AG08395 (cell line): Measurements from ENCODE around the gene RNF20.
"Not testable (repeated sequence)": the region's sequence is repeated elsewhere in the genome, so short reads cannot be mapped to it uniquely, and the experiment has no call there.

Experiments
- DNase-seq: peaks from one replicate; pipeline ENCODE4 v3.0.0; 2012; ENCODE audit warnings: mixed read lengths, low spot score

Gene RNF20

DNA sequence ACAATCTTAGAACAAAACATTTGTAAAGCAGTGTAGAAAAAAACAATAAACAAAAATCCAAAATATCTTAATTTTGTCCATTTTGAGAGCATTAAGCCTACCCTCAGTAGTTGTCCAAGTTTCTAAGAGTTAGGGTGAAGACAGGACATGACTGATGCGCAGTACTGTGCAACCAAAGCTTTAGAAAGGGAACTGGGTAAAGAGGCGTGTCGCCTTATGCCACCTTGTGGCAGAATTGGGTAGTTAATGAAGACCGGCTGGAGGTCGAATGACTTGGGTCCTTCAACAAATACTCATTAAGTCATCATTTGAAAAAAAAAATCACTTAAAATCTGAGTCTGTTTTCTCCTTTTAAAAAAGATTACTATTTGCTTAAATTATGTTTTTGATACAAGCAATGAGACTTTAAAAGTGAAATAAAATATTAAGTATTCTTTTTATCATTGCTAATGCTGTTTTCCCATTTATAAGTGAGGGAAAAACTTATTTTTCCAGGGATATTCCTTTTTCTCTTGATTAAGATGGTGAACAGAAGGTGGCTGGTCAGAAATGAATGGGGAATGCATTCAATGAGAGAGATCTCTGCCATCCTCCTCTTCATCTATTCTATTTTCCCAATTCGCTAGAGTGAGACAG, 3.5 kb upstream of the RNF20 start:
- peak; percentile 79 for DNase-seq

DNA sequence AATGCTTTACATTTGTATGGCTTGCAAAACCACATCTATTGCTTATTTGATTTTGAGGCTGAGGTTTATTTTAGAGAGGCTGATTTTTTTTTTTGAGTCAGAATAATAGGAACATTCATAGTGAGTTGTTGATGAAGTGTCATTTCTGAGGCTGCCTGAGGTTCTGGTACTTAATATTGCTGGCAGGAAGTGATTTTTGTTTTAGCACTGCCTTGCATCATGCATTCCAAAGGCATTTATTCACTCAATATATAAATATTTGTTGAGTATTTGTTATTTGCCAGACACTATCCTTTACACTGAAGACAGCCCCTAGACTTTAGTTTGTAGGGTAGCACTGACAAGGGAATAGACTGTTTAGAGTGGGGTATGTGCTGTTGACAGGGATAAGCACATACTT, 2.7 kb downstream of the RNF20 start:
- DNase-seq = peak; percentile 12

DNA sequence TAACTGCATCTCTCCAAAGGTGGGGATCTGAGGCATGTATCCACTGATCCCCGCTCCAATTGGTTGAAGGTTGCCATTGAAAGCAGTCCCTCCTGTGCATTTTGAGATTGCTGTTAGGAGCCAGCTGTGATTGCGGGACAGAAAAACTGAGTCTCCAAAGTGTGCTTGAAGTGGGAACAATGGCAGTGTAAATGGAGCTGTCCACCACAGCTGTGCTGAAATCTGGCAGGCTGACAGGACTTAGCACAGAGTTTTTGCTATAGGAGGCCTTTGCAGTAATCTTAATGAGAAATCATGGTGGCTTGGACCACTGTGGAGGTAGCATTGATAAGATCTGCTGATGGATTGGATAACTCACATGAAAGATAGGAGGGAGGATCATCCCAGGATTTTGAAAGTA, 3.3 kb downstream of the RNF20 start:
- DNase-seq = no peak

DNA sequence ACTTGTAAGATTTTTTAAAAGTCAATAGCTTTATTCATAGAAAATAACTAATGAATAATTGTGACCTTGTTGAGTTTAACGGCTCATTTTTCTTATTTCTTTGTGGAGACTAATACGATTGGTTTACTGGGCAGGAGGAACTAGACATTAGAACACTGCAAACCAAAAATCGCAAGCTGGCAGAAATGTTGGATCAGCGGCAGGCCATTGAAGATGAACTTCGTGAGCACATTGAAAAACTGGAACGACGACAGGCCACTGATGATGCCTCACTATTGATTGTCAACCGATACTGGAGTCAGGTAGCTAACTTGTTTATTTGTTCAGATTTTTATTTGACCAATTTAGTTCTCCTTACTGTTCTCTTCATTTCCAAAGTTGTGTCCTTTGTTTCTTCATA, 6.4 kb downstream of the RNF20 start:
- DNase-seq = no peak

DNA sequence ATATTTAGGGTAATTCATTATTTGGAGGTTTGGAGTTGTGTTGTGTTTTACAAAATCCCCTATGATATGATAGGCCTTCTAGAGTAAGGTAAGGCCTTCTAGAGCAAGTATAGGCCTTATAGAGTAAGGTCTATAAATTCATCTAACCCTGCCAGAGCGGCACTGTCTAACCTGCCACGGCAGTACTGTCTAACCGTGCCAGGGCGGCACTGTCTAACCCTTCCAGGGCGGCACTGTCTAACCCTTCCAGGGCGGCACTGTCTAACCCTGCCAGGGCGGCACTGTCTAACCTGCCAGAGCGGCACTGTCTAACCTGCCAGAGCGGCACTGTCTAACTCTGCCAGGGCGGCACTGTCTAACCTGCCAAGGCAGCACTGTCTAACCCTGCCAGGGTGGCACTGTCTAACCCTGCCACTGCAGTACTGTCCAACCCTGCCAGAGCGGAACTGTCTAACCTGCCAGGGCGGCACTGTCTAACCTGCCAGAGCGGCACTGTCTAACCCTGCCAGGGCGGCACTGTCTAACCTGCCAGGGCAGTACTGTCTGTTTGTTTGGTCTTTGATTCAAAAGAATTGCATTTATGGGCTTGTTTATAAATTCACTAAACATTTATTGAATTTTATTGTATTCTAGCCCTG, 9.6 kb downstream of the RNF20 start:
- no peak for DNase-seq

DNA sequence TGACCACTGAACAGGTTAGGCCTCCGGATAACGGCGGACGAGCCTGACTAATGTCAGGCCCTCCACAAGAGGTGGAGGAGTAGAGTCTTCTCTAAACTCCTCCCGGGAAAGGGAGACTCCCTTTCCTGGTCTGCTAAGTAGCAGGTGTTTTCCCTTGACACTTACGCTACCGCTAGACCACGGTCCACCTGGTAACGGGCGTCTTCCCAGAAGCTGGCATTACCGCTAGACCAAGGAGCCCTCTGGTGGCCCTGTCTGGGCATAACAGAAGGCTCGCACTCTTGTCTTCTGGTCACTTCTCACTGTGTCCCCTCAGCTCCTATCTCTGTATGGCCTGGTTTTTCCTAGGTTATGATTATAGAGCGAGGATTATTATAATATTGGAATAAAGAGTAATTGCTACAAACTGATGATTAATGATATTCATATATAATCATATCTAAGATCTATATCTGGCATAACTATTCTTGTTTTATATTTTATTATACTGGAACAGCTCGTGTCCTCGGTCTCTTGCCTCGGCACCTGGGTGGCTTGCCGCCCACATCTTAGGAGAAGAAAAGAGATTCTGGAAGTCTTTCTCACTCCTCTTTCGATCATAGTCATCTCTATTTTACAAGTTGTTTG, 15.9 kb downstream of the RNF20 start:
- not testable (repeated sequence) for DNase-seq

DNA sequence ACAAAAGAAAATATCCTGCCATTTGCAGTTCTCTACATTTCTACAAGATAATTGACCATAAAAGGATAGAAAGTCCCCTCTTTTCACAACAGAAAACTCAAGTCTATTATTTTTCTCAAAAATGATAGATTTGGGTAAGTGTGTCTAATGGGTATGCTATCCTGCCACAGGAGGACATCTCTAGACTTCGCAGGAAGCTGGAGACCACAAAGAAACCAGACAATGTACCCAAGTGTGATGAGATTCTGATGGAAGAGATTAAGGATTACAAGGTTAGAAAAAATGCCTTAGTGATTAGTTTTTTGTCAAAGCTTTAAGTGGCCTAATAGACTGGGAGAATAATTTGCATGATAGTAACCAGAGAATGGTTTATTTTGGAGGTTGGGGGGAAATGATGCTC, 28.1 kb downstream of the RNF20 start:
- DNase-seq = no peak

DNA sequence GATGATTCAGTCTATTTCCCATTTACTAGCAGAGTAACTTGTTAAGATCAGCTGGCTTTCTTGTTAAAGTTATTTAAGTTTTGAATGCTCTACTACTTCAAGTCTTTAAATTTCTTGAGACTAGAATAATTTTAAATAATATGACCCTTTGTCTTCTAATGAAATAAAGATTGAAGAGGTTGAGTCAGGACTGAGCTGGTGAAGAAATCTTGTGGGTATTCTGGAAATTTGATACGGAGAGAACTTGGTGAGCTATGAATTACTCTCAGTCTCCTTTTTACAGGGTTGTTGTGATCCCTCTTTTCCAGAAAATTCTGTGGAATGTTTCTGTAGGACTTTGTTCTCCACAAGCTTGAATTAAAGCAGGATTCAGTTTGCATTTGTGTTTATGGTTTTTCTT, 29.3 kb downstream of the RNF20 start:
- no peak for DNase-seq

DNA sequence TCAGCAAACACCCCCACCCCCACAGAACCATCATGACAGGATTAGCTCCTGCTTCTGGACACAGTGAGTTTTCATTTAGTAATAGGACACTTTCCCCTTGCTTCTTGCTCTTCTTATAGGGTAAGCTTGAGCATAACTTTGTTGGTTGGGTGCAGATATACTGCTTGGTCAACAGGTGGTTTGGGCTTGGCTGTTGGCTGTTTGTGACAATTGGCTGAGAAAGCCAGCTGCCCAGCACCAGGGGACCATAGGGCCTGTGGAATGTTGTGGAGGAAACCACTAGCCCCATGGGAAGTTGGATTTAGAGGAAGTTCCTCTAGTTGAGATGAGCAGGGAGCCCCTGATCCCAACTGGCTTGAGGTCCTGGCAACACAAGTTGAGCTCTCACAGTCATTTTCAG, 30.6 kb downstream of the RNF20 start:
- DNase-seq = no peak

DNA sequence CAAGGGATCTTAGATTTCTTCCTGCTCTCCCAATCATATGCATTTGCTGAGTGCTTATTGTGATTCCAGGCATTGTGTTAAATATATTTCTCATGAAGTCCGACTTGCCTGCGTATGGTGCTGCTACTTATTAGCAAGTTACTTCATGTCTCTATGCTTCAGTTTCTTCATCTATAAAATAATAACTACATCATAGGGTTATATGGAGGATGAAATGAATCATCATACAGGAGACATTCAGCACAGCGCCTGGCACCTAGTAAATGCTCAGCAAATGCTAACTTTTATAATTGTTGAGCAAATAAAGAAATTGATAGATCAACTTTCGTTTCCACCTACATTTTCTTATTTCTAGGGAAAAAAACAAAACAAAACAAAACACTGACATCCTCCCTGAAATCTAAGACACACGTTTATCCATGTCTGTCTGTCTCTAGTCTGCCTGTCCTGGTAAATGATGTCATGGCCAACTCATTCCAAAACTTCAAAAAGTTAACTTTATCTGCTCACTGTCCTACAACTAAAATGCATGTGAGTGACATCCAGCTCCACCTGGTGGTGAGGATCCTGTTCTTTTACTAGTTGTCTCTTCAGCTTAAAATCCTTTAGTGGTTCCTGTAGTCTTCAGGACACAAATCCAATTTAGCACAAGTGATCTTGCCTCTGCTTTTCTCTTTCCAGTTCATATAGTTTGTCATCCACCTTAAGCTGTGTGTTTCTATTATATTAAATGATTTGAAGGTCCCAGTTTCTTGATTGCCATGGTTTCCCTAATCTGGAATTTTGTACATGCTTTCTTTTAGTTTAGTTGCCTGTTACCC, 33.5 kb downstream of the RNF20 start:
- DNase-seq = peak; percentile 49

DNA sequence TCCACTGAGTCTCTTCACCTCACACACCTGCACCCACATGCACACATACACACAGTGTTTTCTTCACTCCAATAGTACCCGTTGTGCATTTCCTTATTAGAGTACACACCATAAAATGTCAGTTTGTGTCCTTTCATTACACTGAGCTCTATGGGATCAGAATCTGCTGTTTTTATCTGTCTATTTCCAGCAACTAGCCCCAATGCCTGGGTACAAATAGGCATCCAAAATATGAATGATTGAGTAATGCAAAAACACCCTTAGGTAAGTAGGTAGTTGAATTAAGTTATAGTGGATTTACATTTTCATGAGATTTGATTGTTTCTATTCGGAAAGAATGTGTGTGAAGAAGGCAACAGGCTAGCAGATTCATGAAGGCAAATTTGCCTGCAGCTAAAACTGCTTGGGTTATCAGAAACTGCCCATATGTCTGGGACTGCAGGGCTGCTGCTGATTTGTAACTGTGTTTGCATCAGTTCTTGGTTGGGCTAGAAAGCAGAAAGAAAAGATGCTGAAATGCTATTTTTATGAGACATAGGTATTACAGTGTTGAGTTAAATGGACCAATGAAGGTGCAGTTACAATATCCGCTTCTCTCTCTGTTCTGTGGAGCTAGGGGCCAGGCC, 34.2 kb downstream of the RNF20 start:
- DNase-seq = no peak

DNA sequence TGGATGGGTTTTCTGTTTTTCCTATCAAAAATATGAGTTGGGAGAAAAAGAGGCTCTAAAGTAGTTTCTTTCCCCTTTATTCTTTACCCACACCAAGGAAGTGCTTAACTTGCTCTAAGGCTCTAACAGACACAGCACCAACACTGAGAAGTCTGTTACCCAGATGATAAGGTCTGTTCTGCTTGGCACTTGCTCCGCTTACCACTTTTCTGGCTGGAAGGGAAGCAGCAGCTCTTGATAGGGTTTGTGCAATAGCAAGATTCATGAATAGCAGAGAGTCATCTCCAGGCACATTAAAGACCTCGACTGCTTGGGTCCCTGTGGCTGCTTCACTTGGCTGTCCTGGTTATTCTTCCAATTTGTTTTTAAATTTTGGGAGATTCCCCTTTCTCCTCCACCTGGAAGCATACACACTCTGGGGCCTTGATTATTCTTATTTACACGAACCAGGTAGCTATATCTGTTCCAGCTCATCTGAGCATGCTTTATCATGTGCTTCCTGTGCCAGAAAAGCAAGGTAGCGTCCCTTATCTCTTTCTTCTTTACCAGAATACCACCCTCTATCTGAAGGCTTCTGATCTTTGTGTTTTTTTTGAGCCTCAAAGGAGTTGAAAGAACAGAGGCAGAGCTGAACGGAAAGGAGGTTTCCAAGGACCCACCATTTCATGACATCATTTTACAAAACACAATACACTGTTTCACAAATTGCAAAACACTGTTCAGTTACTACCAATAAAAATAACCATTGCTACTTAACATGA, 36.3 kb downstream of the RNF20 start:
- no peak for DNase-seq

DNA sequence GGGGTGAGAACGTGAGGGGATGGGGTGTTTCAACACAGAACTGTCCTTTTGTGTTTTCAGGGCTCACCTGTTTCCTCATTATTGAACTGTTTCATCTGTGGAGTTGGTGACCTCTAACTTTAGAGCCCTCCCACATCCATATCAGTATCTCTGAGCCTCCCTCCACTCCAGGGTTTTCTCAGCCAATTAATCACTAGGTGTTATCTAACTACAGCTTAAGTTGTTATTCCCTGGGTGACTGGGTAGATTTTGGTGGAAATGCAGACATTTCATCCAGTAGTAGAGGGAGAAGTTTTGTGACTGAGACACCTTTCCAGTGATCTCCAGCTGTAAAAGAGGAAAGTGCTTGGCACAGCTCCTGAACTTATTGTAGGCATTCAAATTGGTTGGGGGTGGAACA, 37.5 kb downstream of the RNF20 start:
- no peak for DNase-seq

DNA sequence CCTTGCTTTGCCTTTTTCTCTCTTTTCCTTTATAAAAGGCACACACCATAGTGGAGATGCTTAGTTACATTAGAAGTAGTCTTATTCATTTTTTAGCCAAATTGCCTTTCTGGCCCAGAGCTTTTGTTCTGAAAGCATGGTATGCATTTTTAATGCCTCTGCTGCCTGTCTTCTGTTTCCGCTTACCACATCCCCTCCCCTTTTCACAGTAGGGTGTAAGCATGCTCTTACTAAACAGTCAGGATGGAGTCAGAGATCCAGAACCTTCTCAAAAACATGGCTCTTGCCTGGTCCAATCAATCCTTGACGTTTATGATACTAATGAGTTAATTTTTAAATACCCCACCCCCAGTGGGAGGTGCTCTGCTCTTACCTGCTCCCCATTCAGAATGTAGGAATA, 38.7 kb downstream of the RNF20 start:
- DNase-seq = no peak

DNA sequence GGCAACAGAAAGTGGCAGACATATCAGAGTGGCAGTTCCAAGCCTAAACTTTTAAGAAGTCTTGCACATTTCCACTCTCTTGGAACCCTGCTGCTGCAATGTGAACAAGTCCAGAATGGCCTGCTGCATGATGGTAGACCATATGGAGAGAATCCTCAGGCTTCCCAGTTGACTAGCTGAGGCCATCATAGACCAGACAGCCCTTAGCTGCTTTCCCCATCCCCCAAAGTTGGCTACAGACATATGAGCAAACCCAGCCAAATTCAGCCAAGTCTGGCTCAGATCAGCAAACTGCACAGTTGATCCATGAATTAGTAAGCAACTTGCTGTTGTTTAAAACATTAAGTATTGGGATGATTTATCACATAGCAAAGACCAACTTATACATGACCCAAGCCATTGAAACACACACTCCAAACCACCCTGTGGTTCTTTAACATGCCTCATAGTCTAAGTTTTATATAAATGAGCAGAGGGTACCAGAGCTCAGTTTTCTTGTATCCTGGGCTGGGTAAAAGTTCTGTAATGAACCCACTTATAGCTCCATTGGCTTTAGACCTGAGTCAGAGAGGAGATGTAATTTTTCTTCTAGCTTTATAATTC, 41.2 kb downstream of the RNF20 start:
- no peak for DNase-seq

DNA sequence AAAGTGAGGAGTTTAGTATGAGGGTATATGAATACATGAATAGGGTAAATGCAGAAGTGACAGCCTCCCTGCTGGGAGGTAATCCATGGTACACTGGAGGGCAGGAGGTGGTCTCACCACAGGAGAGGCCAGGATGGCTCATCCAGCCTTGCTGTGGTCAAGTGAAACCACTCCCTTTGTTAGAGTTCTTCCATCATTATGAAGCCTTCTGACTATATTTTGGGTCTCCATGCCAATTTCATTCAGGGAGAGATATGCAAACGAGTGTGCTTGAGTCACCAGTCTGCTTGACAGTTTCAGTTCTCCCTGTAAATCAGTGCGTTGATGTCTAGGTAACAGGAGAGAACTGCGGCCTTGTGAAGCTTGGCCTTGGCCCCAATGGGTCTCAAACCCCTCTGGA, 44.7 kb downstream of the RNF20 start:
- DNase-seq = no peak

DNA sequence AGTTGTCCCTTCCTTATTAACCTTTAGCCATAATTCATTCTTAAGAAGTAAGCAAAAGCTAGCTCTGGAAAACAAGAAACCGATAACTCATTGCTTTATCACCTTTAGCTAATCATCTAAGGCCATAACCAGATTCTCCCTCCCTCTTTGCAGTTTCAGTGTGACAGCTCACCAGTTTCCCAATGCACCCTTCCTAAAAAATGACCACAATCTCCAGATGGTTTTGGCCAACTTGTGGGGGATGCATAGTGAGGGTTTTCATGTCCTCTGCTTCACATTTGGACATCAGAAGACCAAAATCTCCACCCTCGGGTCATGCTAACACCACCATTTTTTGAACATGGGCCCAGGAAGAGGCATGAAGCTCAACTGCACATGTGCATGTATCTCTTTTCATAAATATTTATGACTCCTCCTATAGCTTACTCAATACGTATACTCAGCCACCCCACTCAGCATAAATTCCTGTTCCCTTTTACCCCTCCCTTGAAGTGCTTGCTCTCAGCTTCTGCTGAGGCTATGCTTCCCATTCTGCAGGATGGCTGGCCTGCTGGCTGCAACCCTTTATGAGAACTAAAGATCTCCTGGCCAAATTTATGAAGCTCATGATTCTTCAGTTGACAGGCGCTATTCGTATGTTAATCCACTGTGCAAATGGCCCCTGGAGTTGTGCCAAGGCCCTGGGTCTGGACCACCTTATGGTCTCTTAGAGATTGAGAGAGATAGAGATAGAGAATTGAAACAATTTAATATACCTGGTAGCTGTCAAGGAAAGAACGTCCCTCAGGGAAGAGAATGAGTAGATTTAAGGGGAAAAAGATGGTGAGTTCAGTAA, 46.3 kb downstream of the RNF20 start:
- no peak for DNase-seq

DNA sequence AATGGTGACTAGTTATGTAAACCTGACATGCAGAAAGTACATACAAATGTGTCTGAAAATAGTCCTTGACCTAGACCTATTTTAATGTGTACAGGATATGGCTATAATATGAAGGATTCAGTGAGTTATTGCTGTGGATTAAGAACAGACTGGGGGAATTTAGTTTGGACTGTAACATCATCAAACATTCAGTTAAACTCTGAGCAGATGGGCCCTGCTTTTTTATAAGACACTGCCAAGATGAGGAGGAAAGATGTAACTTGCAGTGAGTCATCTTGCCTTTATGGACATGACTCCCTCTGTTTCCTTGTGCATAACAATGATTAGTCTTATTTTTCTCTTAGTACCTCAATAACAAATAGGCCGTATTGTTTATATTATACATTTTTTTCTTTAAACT, 48.9 kb downstream of the RNF20 start:
- DNase-seq = peak; percentile 85

DNA sequence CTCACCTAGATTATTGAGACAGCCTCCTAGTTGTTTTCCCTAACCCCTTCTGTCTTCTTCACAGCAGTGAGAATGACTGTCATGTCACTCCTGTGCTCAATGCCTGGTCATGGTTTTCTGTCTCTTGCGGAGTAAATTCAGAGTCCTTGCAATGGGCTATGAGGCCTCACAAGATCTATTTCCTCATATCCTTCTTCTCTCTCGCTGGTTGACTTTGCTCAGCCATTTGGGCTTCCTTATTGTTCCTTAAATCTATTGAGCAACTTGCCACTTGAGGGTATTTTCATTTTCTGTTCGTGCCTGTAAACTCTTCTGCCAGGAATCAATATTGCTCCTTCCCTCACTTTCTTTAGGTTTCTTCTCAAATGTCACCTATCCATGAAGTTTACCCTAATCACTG, 52.1 kb downstream of the RNF20 start:
- no peak for DNase-seq

DNA sequence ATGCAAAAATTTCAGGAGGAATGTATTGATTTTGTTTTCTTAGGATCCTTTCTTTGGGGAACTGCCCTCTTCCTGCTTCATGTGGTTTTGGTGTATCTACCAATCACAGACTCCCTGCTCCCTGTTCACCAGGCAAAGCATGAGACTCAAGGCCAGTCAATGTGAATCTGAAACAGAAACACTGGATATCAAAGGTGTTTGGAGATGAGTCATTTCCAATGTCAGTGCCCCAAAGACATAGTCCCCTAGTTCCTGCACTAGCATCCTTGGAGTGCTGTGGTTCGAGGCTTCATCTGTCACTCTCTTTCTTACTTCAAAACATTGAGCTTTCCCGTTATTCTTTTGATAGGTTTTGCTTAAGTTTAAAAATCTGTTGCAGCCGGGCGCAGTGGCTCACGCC, 53.0 kb downstream of the RNF20 start:
- DNase-seq = no peak
